HCT116 (cell line): ENCODE measurements around the gene SERPINA3. TPM values are rescaled to one million over a fixed set of nuclear protein-coding genes. Genes with fewer than 3 reads are reported as not detected.

ENCODE experiments used
- ATAC-seq: fragments of 200-7000 bp; cut with Tn5 transposase; 2 replicates; pipeline ENCODE4 v1.9.1; 2020; ENCODE audit warnings: mild to moderate bottlenecking, moderate library complexity
- BruUV-seq: library from RNA; stranded (reverse); fragments of 400-500 nt; replicated peaks from 2 replicates; lab custom pipeline; 2021; lab: Mats Ljungman, UMichigan
- CTCF ChIA-PET: fragments of 300-600 bp; sonication (Branson Sonifier 250); formaldehyde crosslinking; loops from one replicate; lab custom pipeline; 2021; ENCODE audit warnings: antibody characterized with exemption; lab: Charles Lee
- POLR2A ChIA-PET: fragments of 300-600, 350-600 bp; sonication (Branson Sonifier 250); formaldehyde crosslinking; loops from one replicate; lab custom pipeline; 2021; ENCODE audit warnings: antibody characterized with exemption; lab: Charles Lee
- RAD21 ChIA-PET, 2 experiments: fragments of 300-600 bp; sonication (Branson Sonifier 250); formaldehyde crosslinking; loops; one replicate each; lab custom pipeline; 2023; ENCODE audit warnings: low total read pairs in 2 of 2; ENCODE audit not compliant: uncharacterized antibody in 2 of 2, unreplicated experiment in 2 of 2, low non-redundant PET in 1 of 2; lab: Charles Lee
- DNase-seq: peaks from one replicate; pipeline ENCODE4 v3.0.0-alpha.2; 2010; ENCODE audit warnings: low read depth, low spot score
- H2AFZ ChIP-seq: fragments of 200-600 bp; shearing (Covaris generic), sonication (generic); 2 replicates; pipeline ENCODE4 v1.6.1; 2017; ENCODE audit warnings: low read depth, mixed run types, mixed read lengths, antibody characterized with exemption, low read length; ENCODE audit not compliant: poor library complexity, severe bottlenecking
- H3K27ac ChIP-seq: 2 replicates; pipeline ENCODE4 v1.5.1; 2012; ENCODE audit warnings: low read depth, low read length
- H3K27me3 ChIP-seq: fragments of 200-600 bp; sonication (generic); 2 replicates; pipeline ENCODE4 v1.6.1; 2016; ENCODE audit warnings: mixed run types, low read length, mixed read lengths; ENCODE audit not compliant: insufficient read depth
- H3K36me3 ChIP-seq, 2 experiments: fragments of 200-500 bp in 1 of 2; fragments of 200-600 bp in 1 of 2; sonication (Bioruptor generic) in 1 of 2; sonication (generic) in 1 of 2; 2 replicates each; pipeline versions ENCODE4 v1.5.1 to v1.6.1; 2014 to 2016; ENCODE audit warnings: low read length in 2 of 2, inconsistent platforms in 1 of 2, mixed read lengths in 1 of 2, mixed run types in 1 of 2; ENCODE audit not compliant: insufficient read depth in 2 of 2, control insufficient read depth in 1 of 2
- H3K4me1 ChIP-seq, 2 experiments: fragments of 200-600 bp in 1 of 2; sonication (generic) in 1 of 2; 2 replicates each; pipeline versions ENCODE4 v1.5.1 to v1.6.1; 2012 to 2017; ENCODE audit warnings: low read length in 2 of 2, inconsistent platforms in 1 of 2, mild to moderate bottlenecking in 1 of 2, mixed read lengths in 1 of 2, mixed run types in 1 of 2, moderate library complexity in 1 of 2; ENCODE audit not compliant: insufficient read depth in 2 of 2, control insufficient read depth in 1 of 2
- H3K4me2 ChIP-seq: fragments of 200-600 bp; sonication (generic); 2 replicates; pipeline ENCODE4 v1.6.1; 2017; ENCODE audit warnings: mixed run types, low read length, mixed read lengths
- H3K4me3 ChIP-seq, 2 experiments: fragments of 200-600 bp in 1 of 2; sonication (generic) in 1 of 2; replicated peaks in 1 of 2; 2 replicates each; pipeline ENCODE4 v1.5.1; 2011 to 2016; ENCODE audit warnings: low read length in 2 of 2, control low read depth in 1 of 2, low read depth in 1 of 2, mild to moderate bottlenecking in 1 of 2, mixed read lengths in 1 of 2, mixed run types in 1 of 2
- H3K79me2 ChIP-seq: fragments of 200-600 bp; sonication (generic); 2 replicates; pipeline ENCODE4 v1.6.1; 2017; ENCODE audit warnings: mild to moderate bottlenecking, mixed run types, low read length, moderate library complexity, mixed read lengths; ENCODE audit not compliant: insufficient read depth
- H3K9ac ChIP-seq: fragments of 200-600 bp; sonication (generic); 2 replicates; pipeline ENCODE4 v1.6.1; 2016; ENCODE audit warnings: low read length, mixed read lengths
- H3K9me2 ChIP-seq: fragments of 200-600 bp; sonication (generic), shearing (Covaris generic); 2 replicates; pipeline ENCODE4 v1.6.1; 2017; ENCODE audit warnings: mixed run types, mild to moderate bottlenecking, moderate library complexity; ENCODE audit not compliant: insufficient read depth
- H3K9me3 ChIP-seq, 2 experiments: fragments of 200-500 bp in 1 of 2; fragments of 200-600 bp in 1 of 2; sonication (Bioruptor generic) in 1 of 2; sonication (generic) in 1 of 2; 2 replicates each; pipeline ENCODE4 v1.6.1; 2014 to 2017; ENCODE audit warnings: low read length in 2 of 2, mixed read lengths in 2 of 2, inconsistent platforms in 1 of 2, low read depth in 1 of 2, mild to moderate bottlenecking in 1 of 2, mixed run types in 1 of 2, moderate library complexity in 1 of 2; ENCODE audit not compliant: control insufficient read depth in 1 of 2, insufficient read depth in 1 of 2
- H4K20me1 ChIP-seq: fragments of 200-600 bp; sonication (generic), shearing (Covaris generic); 2 replicates; pipeline ENCODE4 v1.6.1; 2017; ENCODE audit warnings: mixed run types, mild to moderate bottlenecking, moderate library complexity; ENCODE audit not compliant: insufficient read depth
- CTCF ChIP-seq, 3 experiments: fragments of 200-600 bp in 1 of 3; sonication (generic) in 1 of 3; IDR thresholded peaks in 2 of 3; conservative IDR thresholded peaks in 1 of 3; 2 replicates each; pipeline ENCODE4 v1.5.1; 2012 to 2017; ENCODE audit warnings: low read depth in 2 of 3, low read length in 2 of 3, antibody characterized with exemption in 1 of 3, borderline replicate concordance in 1 of 3, control low read depth in 1 of 3, mild to moderate bottlenecking in 1 of 3, mixed read lengths in 1 of 3, mixed run types in 1 of 3, moderate library complexity in 1 of 3; ENCODE audit not compliant: insufficient read depth in 1 of 3
- FOSL1 ChIP-seq: IDR thresholded peaks from 2 replicates; pipeline ENCODE4 v1.6.1; 2012; ENCODE audit warnings: low read depth
- JUND ChIP-seq: IDR thresholded peaks from 2 replicates; pipeline ENCODE4 v1.6.1; 2012
- POLR2AphosphoS5 ChIP-seq: IDR thresholded peaks from 2 replicates; pipeline ENCODE4 v1.6.1; 2011; ENCODE audit warnings: mild to moderate bottlenecking, low read depth, low read length, moderate library complexity
- SIN3A ChIP-seq: IDR thresholded peaks from 2 replicates; pipeline ENCODE4 v1.6.1; 2012; ENCODE audit warnings: low read depth
- TCF7L2 ChIP-seq: IDR thresholded peaks from 2 replicates; pipeline ENCODE4 v1.7.0; 2011; ENCODE audit warnings: borderline replicate concordance, inconsistent platforms; ENCODE audit not compliant: insufficient read depth, insufficient read length; ENCODE audit errors: extremely low read depth
- ZBTB33 ChIP-seq: IDR thresholded peaks from 2 replicates; pipeline ENCODE4 v1.6.1; 2011; ENCODE audit warnings: mild to moderate bottlenecking, low read length, moderate library complexity; ENCODE audit not compliant: insufficient replicate concordance; ENCODE audit errors: extremely low read depth
- intact Hi-C: fragments of 100-400 bp; cut with micrococcal nuclease; formaldehyde crosslinking; loops from 2 replicates; pipeline ENCODE4 v1.10.0; 2022
- total RNA-seq: library from RNA; stranded (reverse); gene quantifications from one replicate; pipeline ENCODE4 v1.2.1, GENCODE V29; 2021; ENCODE audit not compliant: unreplicated experiment

Gene SERPINA3
- total RNA-seq, 1 experiment from 2014 or later = 4.3 TPM

GRCh38 chr14:94598816-94599655 lies 13.2 kb upstream of the SERPINA3 start:
- H3K4me2 ChIP-seq = peak overlapping the region; percentile 68
- ChIA-PET POLR2A (interaction anchor here (1.0 to 3.3 kb wide), 10 partner anchors 9 to 113 kb away, joined by 3 to 32 read pairs (median 4); partner anchors contain the start of genes SERPINA3, SERPINA4 and SERPINA5), CTCF (interaction anchor here (0.6 to 2.1 kb wide), 6 partner anchors 12 to 380 kb away, joined by 3 to 7 read pairs (median 4); partner anchors contain the start of gene SERPINA3), RAD21 (no interaction called here)
- peak overlapping the region; percentile 68 for H3K27ac ChIP-seq
- peak overlapping the region; percentile 37 for H2AFZ ChIP-seq
- H3K79me2 ChIP-seq = no peaks in the 10 kb centered on the region
- BruUV-seq = no TSS peak
- H3K4me3 ChIP-seq = peak overlapping the region; percentile 23 to 28
- DNase-seq (peak; percentile 96), ATAC-seq (peak; percentile 85)
- H4K20me1 ChIP-seq = no peaks in the 10 kb centered on the region
- H3K27me3 ChIP-seq = no peaks in the 10 kb centered on the region
- intact Hi-C loops = no loop called here
- no peaks in the 10 kb centered on the region for H3K9me2 ChIP-seq
- H3K9me3 ChIP-seq = no peaks in the 10 kb centered on the region
- H3K9ac ChIP-seq = peak overlapping the region; percentile 49
- peaks cover 36 to 55% of the 10 kb centered on the region in 2 experiments for H3K4me1 ChIP-seq
- TF ChIP-seq TCF7L2 = peak; percentile 77
- TF ChIP-seq JUND = no peak
- TF ChIP-seq ZBTB33 = no peak
- TF ChIP-seq SIN3A = no peak
- TF ChIP-seq FOSL1 = no peak
- TF ChIP-seq CTCF (IDR thresholded peaks at IDR 0.05 in 2 of 3, conservative IDR thresholded peaks at IDR 0.05 in 1 of 3; ENCODE audit: borderline replicate concordance in 1 of 3, insufficient read depth in 1 of 3, low read depth in 2 of 3, low read length in 2 of 3) = peak in 2 of 3 experiments; percentile 38 to 45; a peak in 3 of 6 replicates
- TF ChIP-seq POLR2AphosphoS5 = peak; percentile 78
- no peaks in the 10 kb centered on the region for H3K36me3 ChIP-seq
